Karpas-422 (cell line): ENCODE results near the gene NCOA3. TPM values are rescaled to one million over a fixed set of nuclear protein-coding genes. Genes with fewer than 3 reads are reported as not detected.
A peak's percentile ranks its signal among the peaks of the same experiment; 100 is the strongest.

Experiments used
- DNase-seq: peaks from one replicate; pipeline ENCODE4 v3.0.0-alpha.2; 2015
- H2AFZ ChIP-seq: fragments of 200-600 bp; sonication (generic); 2 replicates; pipeline ENCODE4 v1.6.1; 2014; ENCODE audit warnings: antibody characterized with exemption, low read length, mixed read lengths
- H3K27ac ChIP-seq: fragments of 200-600 bp; sonication (generic); 2 replicates; pipeline ENCODE4 v1.5.1; 2014; ENCODE audit warnings: mild to moderate bottlenecking, low read length, moderate library complexity
- H3K27me3 ChIP-seq: fragments of 200-600 bp; sonication (generic); 2 replicates; pipeline ENCODE4 v1.6.1; 2014; ENCODE audit warnings: low read length, mixed read lengths
- H3K36me3 ChIP-seq: fragments of 200-600 bp; sonication (generic); 2 replicates; pipeline ENCODE4 v1.6.1; 2014; ENCODE audit warnings: low read length, mixed read lengths; ENCODE audit not compliant: insufficient read depth
- H3K4me1 ChIP-seq: fragments of 200-600 bp; sonication (generic); 2 replicates; pipeline ENCODE4 v1.6.1; 2014; ENCODE audit warnings: mild to moderate bottlenecking, low read length, mixed read lengths
- H3K4me2 ChIP-seq: fragments of 200-600 bp; sonication (generic); 2 replicates; pipeline ENCODE4 v1.6.1; 2014; ENCODE audit warnings: low read length, low read depth, mild to moderate bottlenecking; ENCODE audit not compliant: poor library complexity, severe bottlenecking
- H3K4me3 ChIP-seq: fragments of 200-600 bp; sonication (generic); 2 replicates; pipeline ENCODE4 v1.5.1; 2014; ENCODE audit warnings: mild to moderate bottlenecking, antibody characterized with exemption, low read length, mixed read lengths
- H3K79me2 ChIP-seq: fragments of 200-600 bp; sonication (generic); 2 replicates; pipeline ENCODE4 v1.6.1; 2014; ENCODE audit warnings: mild to moderate bottlenecking, low read length, mixed read lengths
- H3K9ac ChIP-seq: fragments of 200-600 bp; sonication (generic); 2 replicates; pipeline ENCODE4 v1.6.0; 2014; ENCODE audit warnings: low read length
- H3K9me2 ChIP-seq: fragments of 200-600 bp; sonication (generic), shearing (Covaris generic); replicated peaks from 2 replicates; pipeline ENCODE4 v1.6.0; 2014; ENCODE audit warnings: mild to moderate bottlenecking, low read length, moderate library complexity; ENCODE audit not compliant: insufficient read depth
- H3K9me3 ChIP-seq: fragments of 300-700, 200-600 bp; sonication (generic); 2 replicates; pipeline ENCODE4 v1.6.1; 2014; ENCODE audit warnings: low read length, mixed read lengths
- H4K20me1 ChIP-seq: fragments of 200-600 bp; sonication (generic); 2 replicates; pipeline ENCODE4 v1.6.1; 2014; ENCODE audit warnings: mild to moderate bottlenecking, antibody characterized with exemption, low read length, low read depth; ENCODE audit not compliant: insufficient read depth
- total RNA-seq: library from RNA; depleted of rRNA; stranded (reverse); fragments of >200 nt; shearing (Covaris generic); gene quantifications from 2 replicates; pipeline ENCODE4 v1.2.3, GENCODE V29; 2014; ENCODE audit warnings: low replicate concordance

Gene NCOA3
- total RNA-seq, 1 experiment from 2014 or later, result 90.0 TPM

- Histone ChIP-seq H3K4me1 (no peaks in the 10 kb centered on the region), H3K79me2 (no peaks in the 10 kb centered on the region), H3K4me3 (no peak overlapping the region), H3K27me3 (no peaks in the 10 kb centered on the region), H3K9me3 (no peaks in the 10 kb centered on the region), H2AFZ (no peak overlapping the region), H3K9me2 (no peaks in the 10 kb centered on the region), H3K4me2 (no peak overlapping the region), H4K20me1 (peaks cover 9% of the 10 kb centered on the region; the same call in 1 of the 2 replicates), H3K27ac (no peak overlapping the region), H3K36me3 (no peaks in the 10 kb centered on the region; the same call in 1 of the 2 replicates), H3K9ac (no peak overlapping the region)
- no peak for DNase-seq
These were observed 159.5 kb downstream of the NCOA3 start for GRCh38 chr20:47660983-47661700.

DNA sequence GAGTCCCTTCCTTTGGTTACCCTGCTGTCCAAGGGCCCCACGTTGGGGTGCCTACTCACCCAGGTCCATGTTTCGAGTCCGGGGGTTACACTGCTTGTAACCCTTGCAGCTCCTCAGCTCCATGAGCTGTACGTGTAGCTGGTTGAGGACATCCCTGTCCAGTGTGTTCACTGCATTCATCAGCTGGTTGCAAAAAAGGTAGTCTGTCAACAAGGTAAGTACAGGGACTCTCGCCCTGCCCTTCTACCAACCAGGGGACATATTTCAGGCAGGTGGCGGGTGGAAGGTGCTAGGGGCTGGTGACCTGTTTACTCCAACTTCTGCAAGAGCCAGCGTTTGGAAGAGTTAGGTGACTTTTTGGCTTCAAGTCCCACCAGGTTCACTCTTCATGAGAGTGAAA lies 160.0 kb downstream of the NCOA3 start:
- no peaks in the 10 kb centered on the region for H3K9me2 ChIP-seq
- no peak for DNase-seq
- H3K4me2 ChIP-seq, result no peak overlapping the region
- no peak overlapping the region for H2AFZ ChIP-seq
- no peaks in the 10 kb centered on the region for H3K4me1 ChIP-seq
- H3K9ac ChIP-seq, result no peak overlapping the region
- H3K9me3 ChIP-seq, result no peaks in the 10 kb centered on the region
- H3K79me2 ChIP-seq, result no peaks in the 10 kb centered on the region
- no peaks in the 10 kb centered on the region; the same call in 1 of the 2 replicates for H3K36me3 ChIP-seq
- H3K27ac ChIP-seq, result no peak overlapping the region
- H4K20me1 ChIP-seq, result peaks cover 9% of the 10 kb centered on the region; the same call in 1 of the 2 replicates
- no peaks in the 10 kb centered on the region for H3K27me3 ChIP-seq
- no peak overlapping the region for H3K4me3 ChIP-seq

- Histone ChIP-seq H3K27me3 (no peaks in the 10 kb centered on the region), H3K9ac (no peak overlapping the region), H2AFZ (no peak overlapping the region), H3K4me3 (no peak overlapping the region), H3K4me2 (no peak overlapping the region), H3K36me3 (no peaks in the 10 kb centered on the region), H3K27ac (no peak overlapping the region), H4K20me1 (peaks cover 5% of the 10 kb centered on the region; the same call in 1 of the 2 replicates), H3K9me3 (no peaks in the 10 kb centered on the region), H3K4me1 (no peaks in the 10 kb centered on the region), H3K79me2 (no peaks in the 10 kb centered on the region), H3K9me2 (no peaks in the 10 kb centered on the region)
- DNase-seq, result no peak
These were observed 161.0 kb downstream of the NCOA3 start for GRCh38 chr20:47662483-47663353.

GRCh38 chr20:47663354-47664067 lies 161.8 kb downstream of the NCOA3 start:
- H4K20me1 ChIP-seq, result no peaks in the 10 kb centered on the region; the same call in 1 of the 2 replicates
- H3K9me3 ChIP-seq, result no peaks in the 10 kb centered on the region
- peak; percentile 88 for DNase-seq
- no peaks in the 10 kb centered on the region for H3K4me1 ChIP-seq
- no peak overlapping the region for H3K27ac ChIP-seq
- H3K27me3 ChIP-seq, result no peaks in the 10 kb centered on the region
- H3K79me2 ChIP-seq, result no peaks in the 10 kb centered on the region
- H3K4me3 ChIP-seq, result no peak overlapping the region
- no peak overlapping the region for H2AFZ ChIP-seq
- no peak overlapping the region for H3K9ac ChIP-seq
- no peaks in the 10 kb centered on the region for H3K9me2 ChIP-seq
- H3K36me3 ChIP-seq, result no peaks in the 10 kb centered on the region
- no peak overlapping the region for H3K4me2 ChIP-seq

DNA sequence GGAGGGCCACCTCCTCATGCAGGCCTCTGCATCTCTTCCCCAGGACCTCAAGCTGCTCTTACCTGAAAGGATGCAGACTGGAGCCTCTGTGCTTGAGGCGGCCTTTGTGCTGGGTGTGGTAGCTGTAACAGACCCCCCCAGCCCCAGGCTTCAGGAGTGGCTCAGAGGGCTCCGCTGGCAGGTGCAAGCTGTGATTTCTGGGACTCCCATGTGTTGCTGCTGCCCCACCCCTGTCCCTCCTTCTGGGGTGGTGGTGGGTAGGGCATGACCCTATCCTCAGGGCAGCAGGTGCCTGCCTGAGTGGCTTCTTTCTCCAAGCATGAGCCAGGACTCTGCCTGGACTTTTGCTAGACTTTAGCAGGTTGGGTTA lies 162.4 kb downstream of the NCOA3 start:
- H3K9me3 ChIP-seq, result no peaks in the 10 kb centered on the region
- H3K4me3 ChIP-seq, result no peak overlapping the region
- no peaks in the 10 kb centered on the region for H3K36me3 ChIP-seq
- H3K27ac ChIP-seq, result no peak overlapping the region
- H4K20me1 ChIP-seq, result no peaks in the 10 kb centered on the region; the same call in 1 of the 2 replicates
- no peaks in the 10 kb centered on the region for H3K4me1 ChIP-seq
- no peak overlapping the region for H3K9ac ChIP-seq
- no peaks in the 10 kb centered on the region for H3K79me2 ChIP-seq
- no peak for DNase-seq
- no peak overlapping the region for H2AFZ ChIP-seq
- H3K4me2 ChIP-seq, result no peak overlapping the region
- no peaks in the 10 kb centered on the region for H3K9me2 ChIP-seq
- no peaks in the 10 kb centered on the region for H3K27me3 ChIP-seq

GRCh38 chr20:47664744-47665143 lies 163.1 kb downstream of the NCOA3 start:
- Histone ChIP-seq H3K4me3 (no peak overlapping the region), H3K36me3 (no peaks in the 10 kb centered on the region), H3K27me3 (no peaks in the 10 kb centered on the region), H3K9ac (no peak overlapping the region), H3K9me3 (no peaks in the 10 kb centered on the region), H3K4me2 (no peak overlapping the region), H3K27ac (no peak overlapping the region), H3K79me2 (no peaks in the 10 kb centered on the region), H2AFZ (no peak overlapping the region), H4K20me1 (no peaks in the 10 kb centered on the region; the same call in 1 of the 2 replicates), H3K4me1 (no peaks in the 10 kb centered on the region), H3K9me2 (no peaks in the 10 kb centered on the region)
- no peak for DNase-seq

DNA sequence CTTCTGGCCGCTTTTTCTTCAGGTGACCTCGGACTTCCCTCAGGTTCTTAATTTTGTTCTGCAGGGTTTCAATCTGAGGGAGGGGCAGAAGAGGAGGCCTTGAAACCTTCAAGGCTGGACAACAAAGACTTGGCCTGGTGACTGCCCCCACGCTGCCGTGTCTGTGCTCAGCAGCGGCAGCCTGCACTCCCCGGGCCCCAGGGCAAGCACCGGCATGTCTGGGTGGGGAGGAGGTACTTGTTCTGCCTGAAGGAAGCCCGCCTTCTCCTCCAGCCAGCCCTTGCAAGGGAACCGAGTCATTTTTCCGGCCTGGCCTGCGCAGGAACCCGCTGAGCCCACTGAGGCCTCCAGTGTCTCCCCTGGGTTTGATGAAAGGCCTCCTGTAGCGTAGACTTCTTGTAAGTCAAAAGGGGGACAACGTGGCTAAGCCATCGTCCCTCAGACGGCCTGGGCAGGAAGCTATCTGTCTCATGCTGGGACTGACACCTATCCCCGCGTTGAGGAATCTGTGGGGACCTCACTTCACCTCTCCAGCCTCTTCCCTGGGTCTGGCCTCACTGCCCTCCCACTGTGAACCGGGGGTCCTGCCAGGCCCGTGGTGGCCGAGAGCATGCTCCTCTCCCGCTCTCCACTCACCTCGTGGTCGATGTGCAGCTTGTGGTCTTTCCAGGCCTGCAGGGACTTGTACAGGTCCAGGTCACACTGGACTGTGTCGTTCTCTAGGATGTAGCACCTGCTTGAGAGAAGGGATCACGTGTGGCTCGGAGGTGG lies 163.7 kb downstream of the NCOA3 start:
- H3K9ac ChIP-seq, result no peak overlapping the region
- no peak overlapping the region for H3K4me3 ChIP-seq
- H3K27me3 ChIP-seq, result no peaks in the 10 kb centered on the region
- H3K9me3 ChIP-seq, result no peaks in the 10 kb centered on the region
- no peaks in the 10 kb centered on the region for H3K79me2 ChIP-seq
- H2AFZ ChIP-seq, result no peak overlapping the region
- H3K4me1 ChIP-seq, result no peaks in the 10 kb centered on the region
- no peak overlapping the region for H3K27ac ChIP-seq
- H4K20me1 ChIP-seq, result no peaks in the 10 kb centered on the region; the same call in 1 of the 2 replicates
- H3K9me2 ChIP-seq, result no peaks in the 10 kb centered on the region
- no peak for DNase-seq
- no peaks in the 10 kb centered on the region for H3K36me3 ChIP-seq
- H3K4me2 ChIP-seq, result no peak overlapping the region
